HG02885 (cell line): ENCODE results near the gene HSF4.

ENCODE experiments used
- ATAC-seq: cut with Tn5 transposase; IDR thresholded peaks from one replicate; pipeline ENCODE4 v1.9.1; 2021; ENCODE audit warnings: mild to moderate bottlenecking; ENCODE audit not compliant: unreplicated experiment, poor library complexity

The HSF4 gene

DNA sequence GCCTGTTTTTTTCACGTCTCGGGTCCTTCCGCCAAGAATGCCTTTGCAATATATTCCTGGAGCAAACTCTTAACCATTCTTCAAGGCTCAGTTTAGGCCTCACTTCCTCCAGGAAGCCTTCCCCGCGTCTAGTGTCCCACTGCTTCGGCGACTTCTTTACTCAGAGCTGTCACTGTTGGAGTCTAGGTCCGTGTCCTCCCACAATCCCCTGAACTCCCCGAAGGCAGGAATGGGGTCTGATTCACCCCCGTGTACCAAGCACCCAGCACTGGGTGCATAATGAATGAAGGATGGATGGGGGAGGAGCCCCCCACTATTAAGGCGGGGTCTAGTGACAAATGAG is 18.7 kb downstream of the HSF4 start:
- ATAC-seq, result no peak

- ATAC-seq, result peak; percentile 94
These were observed 19.3 kb downstream of the HSF4 start, which contains the start of gene MATCAP1 for GRCh38 chr16:67183627-67184452. Gene MATCAP1, minus strand, starts transcription at chr16:67183963. Its CDS starts 3,353 bp downstream, at chr16:67180610.

DNA sequence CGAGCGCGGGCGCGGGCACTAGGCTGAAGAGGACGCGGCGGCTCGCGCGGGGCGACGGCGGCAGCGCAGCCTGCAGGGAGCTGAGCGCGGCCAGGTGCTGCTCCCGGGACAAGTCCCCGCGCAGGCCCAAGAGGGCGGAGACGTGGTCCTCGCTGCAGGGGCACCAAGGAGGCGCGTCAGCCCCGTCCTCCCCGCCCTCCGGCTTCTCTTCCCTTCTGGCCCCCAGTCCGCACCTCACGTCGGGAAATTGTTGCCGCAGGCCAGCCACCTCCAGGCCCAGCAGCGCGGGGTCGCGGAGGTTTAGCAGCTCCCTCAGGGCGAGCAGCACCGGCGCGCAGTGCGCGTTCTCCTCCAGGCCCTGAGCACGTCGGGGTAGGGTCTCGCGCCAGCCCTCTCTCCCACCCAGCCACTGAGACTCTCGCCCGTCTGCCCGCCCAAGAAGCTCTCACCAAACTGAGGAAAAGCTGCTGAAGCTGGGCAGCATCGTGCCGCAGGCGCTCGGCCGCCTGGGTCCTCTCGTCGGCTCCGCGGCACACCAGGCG is 20.0 kb downstream of the HSF4 start:
- ATAC-seq, result peak; percentile 9

DNA sequence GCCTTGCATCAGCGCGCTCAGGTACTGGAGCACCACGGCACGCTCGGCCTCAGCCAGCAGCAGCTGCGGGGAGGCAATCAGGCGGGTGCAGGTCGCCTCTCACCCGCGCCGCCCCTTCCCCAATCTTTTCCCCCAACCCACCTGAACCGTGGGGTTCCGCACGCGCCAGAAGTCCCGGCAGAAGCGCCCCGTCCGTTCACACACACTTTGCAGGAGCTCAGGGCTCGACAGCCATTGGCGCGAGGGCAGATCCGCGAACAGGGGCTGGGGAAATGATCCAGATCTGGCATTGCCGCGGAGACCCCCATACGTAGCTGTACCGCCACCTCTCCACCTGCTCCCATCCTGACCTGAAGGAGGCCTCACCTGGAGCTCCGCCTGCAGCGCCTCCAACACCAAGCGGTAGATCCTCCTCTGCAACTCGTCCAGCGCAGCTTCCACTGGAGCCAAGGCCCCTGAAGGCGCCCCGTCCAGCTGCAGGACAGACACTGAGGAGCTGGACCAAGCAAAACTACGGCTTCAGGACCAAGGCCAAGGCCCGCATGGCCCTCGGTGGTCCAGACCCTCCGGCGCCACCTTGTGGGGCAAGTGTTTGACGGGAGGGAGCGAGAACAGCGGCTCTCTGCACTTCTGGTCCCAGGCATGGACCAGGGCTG is 20.6 kb downstream of the HSF4 start:
- ATAC-seq, result no peak

- no peak for ATAC-seq
These were observed 21.1 kb downstream of the HSF4 start for GRCh38 chr16:67185651-67186134.

- ATAC-seq, result no peak
These were observed 22.0 kb downstream of the HSF4 start for GRCh38 chr16:67186550-67186950.

DNA sequence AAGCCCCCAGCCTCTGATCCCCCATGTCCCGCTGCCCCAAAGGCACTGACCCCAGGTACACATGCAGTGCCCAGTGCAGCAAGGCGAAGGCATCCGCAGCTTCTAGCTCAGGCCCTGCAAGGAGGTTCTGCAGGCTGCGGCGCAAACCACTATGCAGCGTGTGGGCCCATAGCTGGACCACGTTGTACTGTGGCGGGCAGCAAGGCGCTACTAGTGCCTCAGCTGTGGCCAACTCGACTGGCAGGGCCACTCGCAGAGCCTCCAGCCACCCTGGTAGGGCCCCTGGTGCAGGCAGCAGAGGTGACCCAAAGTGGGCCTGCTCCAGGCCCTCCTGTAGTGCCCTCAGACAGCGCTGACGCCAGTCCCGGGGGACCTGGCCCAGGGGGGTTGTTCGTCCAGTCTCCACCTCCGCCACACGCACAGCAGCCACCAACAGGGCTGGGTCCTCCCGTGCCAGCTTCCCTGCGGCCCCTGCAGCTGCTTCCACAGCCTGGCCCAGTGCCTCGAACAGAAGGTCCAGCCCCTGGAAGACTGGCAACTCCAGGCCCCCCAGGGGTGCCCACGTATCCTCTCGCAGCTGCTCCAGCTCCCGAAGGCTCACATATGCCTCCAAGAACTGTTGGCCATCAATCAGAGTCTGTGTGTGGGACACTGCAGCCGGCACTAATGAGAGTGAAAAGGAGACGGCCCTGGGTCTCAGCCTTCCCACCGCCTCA is 22.8 kb downstream of the HSF4 start:
- ATAC-seq, result no peak

DNA sequence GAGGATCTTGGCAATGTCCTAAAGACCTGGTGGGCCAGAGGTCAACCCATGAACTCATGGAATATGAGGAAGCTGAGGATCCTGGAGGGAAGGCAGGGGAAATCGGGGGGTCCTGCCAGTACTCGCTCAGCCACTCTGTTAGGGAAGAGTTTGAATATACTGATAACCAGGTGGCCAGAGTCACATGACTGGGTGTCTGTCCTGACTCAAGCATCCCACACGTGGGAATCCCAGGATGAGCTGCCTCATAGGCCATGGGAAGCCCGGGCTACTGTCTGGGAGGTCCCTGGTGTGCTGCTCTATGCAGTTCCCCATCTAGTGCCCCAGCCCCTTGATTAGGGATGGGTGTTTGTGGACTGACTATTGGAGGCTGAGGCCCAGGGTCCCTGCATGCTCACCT is 23.8 kb downstream of the HSF4 start:
- no peak for ATAC-seq

DNA sequence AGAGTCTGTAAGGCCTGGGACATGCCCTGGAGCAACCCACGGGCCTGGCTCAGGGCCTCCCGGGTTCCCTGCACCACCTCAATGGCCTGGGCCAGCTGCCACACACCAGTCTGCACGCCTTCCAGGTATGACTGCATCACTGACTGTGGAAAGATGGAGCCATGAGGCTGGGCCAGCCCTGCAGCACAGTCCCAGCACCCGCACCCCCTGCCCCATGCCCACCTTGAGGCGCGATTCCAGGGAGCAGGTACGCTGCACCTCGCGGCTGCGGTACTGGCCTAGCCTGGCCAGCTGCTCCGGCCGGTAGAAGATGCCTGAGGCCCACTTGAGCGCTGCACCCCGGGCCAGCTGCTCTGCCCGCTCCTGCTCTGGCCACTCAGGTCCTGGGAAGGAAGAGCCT is 24.3 kb downstream of the HSF4 start:
- no peak for ATAC-seq

GRCh38 chr16:67190041-67190440 is 25.5 kb downstream of the HSF4 start, which contains the start of gene EXOC3L1:
Gene EXOC3L1, minus strand, starts transcription at chr16:67190136. Its CDS starts 460 bp downstream, at chr16:67189676.
- no peak for ATAC-seq

DNA sequence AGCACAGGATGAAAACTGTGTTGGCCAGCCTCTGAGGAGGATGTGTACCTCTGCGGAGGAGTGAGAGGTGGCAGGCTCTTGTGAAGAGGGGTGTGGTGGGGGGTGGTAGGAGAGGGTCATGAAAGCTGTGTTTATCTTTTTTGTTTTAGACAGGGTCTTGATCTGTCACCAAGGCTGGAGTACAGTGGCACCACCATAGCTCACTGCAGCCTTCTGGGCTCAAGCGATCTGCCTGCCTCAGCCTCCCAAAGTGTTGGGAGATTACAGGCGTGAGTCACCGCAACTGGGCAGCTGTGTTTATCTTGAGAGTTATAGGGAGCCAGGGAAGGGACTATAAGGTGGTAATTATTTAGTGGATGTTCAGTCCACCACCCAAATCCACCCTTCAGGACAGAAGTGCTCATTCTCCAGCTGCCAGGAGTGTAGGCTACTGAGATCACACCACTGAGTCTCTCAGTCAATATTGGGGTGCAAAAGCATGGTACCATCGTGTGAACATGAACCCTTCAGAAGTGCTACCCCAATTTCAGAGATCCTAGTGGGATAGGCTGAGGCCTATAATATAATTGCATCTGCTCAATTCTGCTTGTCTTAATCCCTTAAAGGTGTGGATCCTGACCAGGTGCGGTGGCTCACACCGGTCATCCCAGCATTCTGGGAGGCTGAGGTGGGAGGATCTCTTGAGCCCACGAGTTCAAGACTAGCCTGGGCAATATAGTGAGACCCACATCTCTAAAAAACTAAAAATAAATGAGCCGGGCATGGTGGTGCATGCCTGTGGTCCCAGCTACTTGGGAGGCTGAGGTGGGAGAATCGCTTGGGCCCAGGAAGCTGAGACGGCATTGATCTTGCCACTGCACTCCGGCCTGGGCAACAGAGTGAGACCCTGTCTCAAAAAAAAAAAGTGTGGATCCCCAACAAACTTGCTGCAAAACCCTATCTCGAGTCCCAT is 26.2 kb downstream of the HSF4 start:
- no peak for ATAC-seq

DNA sequence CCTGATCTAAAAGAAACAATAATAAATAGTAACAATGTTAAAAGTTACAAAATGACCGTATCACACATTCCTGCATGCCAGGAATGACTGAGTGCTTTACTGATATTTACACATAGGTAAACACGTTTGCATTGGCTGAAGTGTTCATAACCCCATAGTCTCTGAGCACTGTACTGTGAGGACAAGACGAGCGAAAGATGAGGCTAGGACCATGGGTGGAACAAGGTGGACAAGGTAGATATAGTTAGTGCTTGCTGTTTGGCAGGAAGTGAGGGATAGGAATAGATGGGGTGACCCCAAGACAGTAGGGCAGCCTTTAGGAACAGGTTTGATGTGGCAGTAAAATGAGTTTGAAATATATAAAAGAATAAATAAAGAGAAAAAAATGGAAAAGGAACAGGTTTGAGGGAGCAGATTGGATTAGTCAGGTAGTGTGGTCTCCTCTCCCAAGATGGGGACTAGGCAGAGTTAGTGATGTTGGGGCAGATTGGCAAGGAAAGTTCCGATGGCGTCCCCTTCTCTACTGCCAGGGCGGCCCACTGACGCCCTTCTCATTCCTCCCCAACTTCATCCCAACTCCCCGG is 27.0 kb downstream of the HSF4 start:
- no peak for ATAC-seq

DNA sequence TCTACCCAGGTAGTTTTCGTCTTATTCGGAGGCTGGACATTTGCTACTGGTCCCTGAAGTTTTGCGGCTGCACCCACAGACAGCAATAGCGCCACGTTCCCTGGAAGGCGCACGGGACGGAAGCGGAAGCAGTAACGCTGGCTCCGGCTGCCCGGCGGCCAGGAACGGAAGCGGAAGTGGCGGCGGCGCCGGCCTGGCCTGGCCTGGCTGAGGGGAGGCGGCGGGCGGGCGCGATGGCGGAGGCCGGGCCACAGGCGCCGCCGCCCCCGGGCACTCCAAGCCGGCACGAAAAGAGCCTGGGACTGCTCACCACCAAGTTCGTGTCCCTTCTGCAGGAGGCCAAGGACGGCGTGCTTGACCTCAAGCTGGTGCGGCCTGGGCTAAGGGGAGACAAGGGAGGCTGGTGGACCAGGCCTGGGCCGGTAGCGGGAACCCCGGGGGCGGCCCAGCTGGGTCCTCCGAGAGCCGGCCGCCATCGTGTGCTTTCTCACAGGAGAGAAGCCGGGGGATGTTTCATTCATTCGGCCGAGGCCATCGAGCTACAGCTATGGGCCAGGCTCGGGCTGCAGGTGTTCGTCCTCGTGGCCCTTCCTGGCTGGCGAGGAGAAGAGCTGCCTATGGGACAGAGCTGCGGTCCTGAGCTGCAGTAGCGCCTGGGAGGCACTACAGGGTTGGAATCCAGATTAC is 27.6 kb downstream of the HSF4 start, which contains the start of gene E2F4:
Gene E2F4, plus strand, starts transcription at position 161 of the 687 bp plus-strand sequence. Its CDS starts 73 bp downstream, at position 234.
- peak; percentile 95 for ATAC-seq

DNA sequence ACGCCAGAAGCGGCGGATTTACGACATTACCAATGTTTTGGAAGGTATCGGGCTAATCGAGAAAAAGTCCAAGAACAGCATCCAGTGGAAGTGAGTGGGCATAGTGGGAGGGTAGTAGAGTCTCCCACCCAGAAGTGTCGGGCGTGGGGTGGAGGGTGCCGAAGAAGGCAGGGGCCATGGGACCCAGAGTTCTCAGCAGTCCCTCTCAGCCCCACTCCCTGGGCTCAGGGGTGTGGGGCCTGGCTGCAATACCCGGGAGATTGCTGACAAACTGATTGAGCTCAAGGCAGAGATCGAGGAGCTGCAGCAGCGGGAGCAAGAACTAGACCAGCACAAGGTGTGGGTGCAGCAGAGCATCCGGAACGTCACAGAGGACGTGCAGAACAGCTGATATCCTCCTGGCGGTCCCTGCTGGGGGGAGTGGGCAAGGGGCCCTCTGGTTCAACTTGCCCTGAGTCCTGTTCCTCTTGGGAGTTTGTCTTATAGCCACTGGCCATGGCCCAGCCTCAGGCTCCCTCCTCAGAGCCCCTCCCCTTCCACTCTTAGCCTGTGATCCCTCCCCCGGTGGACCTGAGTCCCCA is 28.3 kb downstream of the HSF4 start:
- ATAC-seq, result no peak

- no peak for ATAC-seq
These were observed 29.0 kb downstream of the HSF4 start for GRCh38 chr16:67193536-67193935.

DNA sequence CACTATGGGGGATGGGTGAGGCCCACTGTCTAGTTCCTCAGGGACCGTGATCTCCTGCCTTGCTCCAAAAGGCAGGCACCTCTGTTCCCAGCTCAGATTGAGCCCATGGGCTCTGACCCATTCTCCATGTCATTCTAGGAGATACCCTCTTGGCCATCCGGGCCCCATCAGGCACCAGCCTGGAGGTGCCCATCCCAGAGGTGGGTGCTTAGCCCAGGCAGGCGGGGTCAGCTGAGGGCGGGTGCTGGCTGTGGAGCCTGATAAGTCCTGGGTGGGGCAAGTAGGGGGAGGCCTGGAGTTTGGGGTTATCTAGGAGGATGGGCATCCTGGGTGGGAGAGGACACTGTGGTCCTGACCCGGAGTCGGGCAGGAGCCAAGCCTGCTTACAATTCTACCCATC is 29.7 kb downstream of the HSF4 start:
- no peak for ATAC-seq

- no peak for ATAC-seq
These were observed 31.1 kb downstream of the HSF4 start for GRCh38 chr16:67195676-67196075.

DNA sequence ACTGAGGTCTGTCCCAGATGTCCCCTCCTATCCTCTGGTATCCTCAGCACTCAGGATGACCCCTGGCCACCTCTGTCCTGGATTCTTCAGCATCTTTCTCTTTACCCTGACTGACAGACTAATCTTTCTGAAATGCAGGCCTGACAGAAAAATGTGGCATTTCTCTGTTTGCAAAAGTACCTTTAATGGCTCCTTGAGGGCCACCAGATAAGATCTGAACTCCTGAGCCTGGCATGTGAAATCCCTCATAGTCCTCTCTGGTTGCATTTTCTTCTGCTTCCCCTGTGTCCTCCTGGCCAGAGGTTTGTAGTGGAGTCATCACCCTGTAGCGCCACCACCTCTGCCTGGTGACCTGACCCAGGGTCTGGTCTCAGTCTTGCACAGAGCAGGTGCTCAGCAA is 32.3 kb downstream of the HSF4 start:
- no peak for ATAC-seq
